GM12878 (cell line): ENCODE measurements around the gene HYOU1. TPM values are rescaled to one million over a fixed set of nuclear protein-coding genes. Genes with fewer than 3 reads are reported as not detected.

Experiments
- ATF3 ChIP-seq: IDR thresholded peaks from 2 replicates; pipeline ENCODE4 v1.6.1; 2011; ENCODE audit warnings: low read depth, mild to moderate bottlenecking, low read length, moderate library complexity, borderline replicate concordance; ENCODE audit errors: extremely low read depth
- CUX1 ChIP-seq: IDR thresholded peaks from 2 replicates; pipeline ENCODE4 v1.6.1; 2012; ENCODE audit warnings: improper control_type of control experiment, low read depth, low read length; ENCODE audit not compliant: insufficient replicate concordance
- E4F1 ChIP-seq: fragments of 450-650 bp; IDR thresholded peaks from 2 replicates; pipeline ENCODE4 v1.6.1; 2018; ENCODE audit warnings: borderline replicate concordance, mild to moderate bottlenecking; ENCODE audit not compliant: partially characterized antibody
- HDGF ChIP-seq: fragments of 450-650 bp; IDR thresholded peaks from 2 replicates; pipeline ENCODE4 v1.6.1; 2016; ENCODE audit warnings: antibody characterized with exemption
- IKZF1 ChIP-seq: fragments of 450-650 bp; conservative IDR thresholded peaks from 2 replicates; pipeline ENCODE4 v1.6.1; 2017; ENCODE audit warnings: antibody characterized with exemption, mild to moderate bottlenecking
- JUND ChIP-seq: IDR thresholded peaks from 2 replicates; pipeline ENCODE4 v1.6.1; 2012; ENCODE audit warnings: low read depth, mild to moderate bottlenecking, low read length, improper control_type of control experiment, moderate library complexity
- KAT2A ChIP-seq: conservative IDR thresholded peaks from 2 replicates; pipeline ENCODE4 v1.6.1; 2011; ENCODE audit warnings: low read depth, low read length; ENCODE audit not compliant: control insufficient read depth
- KLF5 ChIP-seq: fragments of 450-650 bp; IDR thresholded peaks from 2 replicates; pipeline ENCODE4 v1.6.1; 2014; ENCODE audit warnings: mild to moderate bottlenecking; ENCODE audit not compliant: partially characterized antibody
- MLLT1 ChIP-seq: fragments of 450-650 bp; IDR thresholded peaks from 2 replicates; pipeline ENCODE4 v1.6.1; 2016; ENCODE audit warnings: mild to moderate bottlenecking
- MYC ChIP-seq: IDR thresholded peaks from 2 replicates; pipeline ENCODE4 v1.6.1; 2011; ENCODE audit warnings: mild to moderate bottlenecking, low read length, moderate library complexity, inconsistent platforms; ENCODE audit not compliant: insufficient read depth, insufficient replicate concordance, insufficient read length, severe bottlenecking
- NFYA ChIP-seq: IDR thresholded peaks from 2 replicates; pipeline ENCODE4 v1.6.1; 2011; ENCODE audit warnings: low read depth, mild to moderate bottlenecking, low read length, improper control_type of control experiment, borderline replicate concordance
- PAX8 ChIP-seq: fragments of 450-650 bp; IDR thresholded peaks from 2 replicates; pipeline ENCODE4 v1.6.1; 2017; ENCODE audit warnings: mild to moderate bottlenecking, moderate library complexity
- RB1 ChIP-seq: fragments of 450-650 bp; formaldehyde crosslinking; IDR thresholded peaks from 2 replicates; pipeline ENCODE4 v1.6.1; 2017; ENCODE audit warnings: mild to moderate bottlenecking, borderline replicate concordance
- SIX5 ChIP-seq: IDR thresholded peaks from 2 replicates; pipeline ENCODE4 v1.6.1; 2011; ENCODE audit warnings: mild to moderate bottlenecking, low read depth, low read length, moderate library complexity; ENCODE audit not compliant: severe bottlenecking
- SPI1 ChIP-seq: IDR thresholded peaks from 2 replicates; pipeline ENCODE4 v1.6.1; 2011; ENCODE audit warnings: low read depth, mild to moderate bottlenecking, low read length, moderate library complexity, borderline replicate concordance; ENCODE audit not compliant: insufficient read depth
- TCF12 ChIP-seq: IDR thresholded peaks from 2 replicates; pipeline ENCODE4 v1.6.1; 2011; ENCODE audit warnings: low read depth, mild to moderate bottlenecking, low read length
- USF1 ChIP-seq: IDR thresholded peaks from 2 replicates; pipeline ENCODE4 v1.6.1; 2011; ENCODE audit warnings: borderline replicate concordance, low read depth, mild to moderate bottlenecking, moderate library complexity, mixed read lengths, low read length; ENCODE audit not compliant: insufficient read depth; ENCODE audit errors: extremely low read length
- ZNF217 ChIP-seq: fragments of 450-650 bp; IDR thresholded peaks from 2 replicates; pipeline ENCODE4 v1.6.1; 2017; ENCODE audit warnings: antibody characterized with exemption, mild to moderate bottlenecking
- polyA plus RNA-seq, 11 experiments: library from polyadenylated mRNA; depleted of rRNA in 4 of 11; unstranded in 6 of 11; stranded (reverse) in 5 of 11; fragments of >200 nt; fragmentation: Nextera tagmentation in 4 of 11; fragmentation: Illumina TruSeq in 1 of 11; extraction: Ambion mirVana in 4 of 11; extraction: Trizol in 1 of 11; gene quantifications; 1 replicate in 1 of 11; 2 replicates in 10 of 11; pipeline versions ENCODE4 v1.2.1 to v1.2.3, GENCODE V29; 2011 to 2016; ENCODE audit warnings: inconsistent platforms in 2 of 11, missing spikeins in 2 of 11, low read depth in 1 of 11
- total RNA-seq, 4 experiments: library from RNA; depleted of rRNA in 3 of 4; stranded (reverse); fragments of >200 nt in 3 of 4; fragmentation: Illumina TruSeq in 1 of 4; extraction: Trizol in 1 of 4; gene quantifications; 2 replicates each; pipeline versions ENCODE4 v1.2.1 to v1.2.3, GENCODE V29; 2013 to 2021

Gene HYOU1
- total and polyA plus RNA-seq, 10 of the 15 experiments (the other 5 are each of a cell fraction or from before 2014, with no cell fraction given) = 15.4 to 157 (median 109) TPM

GRCh38 chr11:119051440-119052162, 5.4 kb downstream of the HYOU1 start (continued):
- TF ChIP-seq CUX1 (no peak), KLF5 (no peak), SIX5 (no peak), RB1 (0 out of 2 replicates have a peak, but pooled peaks have one; percentile 37), HDGF (peak; percentile 76; the same call in 1 of the 2 replicates), SPI1 (peak; percentile 56; the same call in 1 of the 2 replicates), JUND (no peak), PAX8 (no peak), E4F1 (no peak), MLLT1 (peak; percentile 43; the same call in 1 of the 2 replicates), KAT2A (no peak), USF1 (no peak), NFYA (no peak), ZNF217 (no peak), MYC (no peak), ATF3 (no peak), TCF12 (peak; percentile 89), IKZF1 (peak; percentile 59; the same call in 1 of the 2 replicates)
